Stimulated activated CD8-positive, alpha-beta memory T cell treated with anti-CD3 and anti-CD28 coated beads, Interleukin-12 subunit alpha, Interleukin-12 subunit beta, amount 100 ng/mL, for 24 hours (primary cell): Measurements from ENCODE around the gene FAM174B.

Experiments
- DNase-seq: peaks from one replicate; pipeline ENCODE4 v3.0.0-alpha.2; 2020; ENCODE audit errors: extremely low read depth

Gene FAM174B

GRCh38 chr15:92638709-92639365, 16.7 kb downstream of the FAM174B start:
- no peak for DNase-seq

GRCh38 chr15:92638291-92638708, 17.3 kb downstream of the FAM174B start:
- DNase-seq: no peak

GRCh38 chr15:92637626-92638025, 17.9 kb downstream of the FAM174B start:
- DNase-seq: no peak

- no peak for DNase-seq
Measured at GRCh38 chr15:92636908-92637481, 18.6 kb downstream of the FAM174B start.

- no peak for DNase-seq
Measured at GRCh38 chr15:92636401-92636907, 19.1 kb downstream of the FAM174B start.

- DNase-seq: no peak
Measured at GRCh38 chr15:92634671-92635201, 20.8 kb downstream of the FAM174B start.

GRCh38 chr15:92634060-92634459, 21.5 kb downstream of the FAM174B start:
- no peak for DNase-seq

GRCh38 chr15:92633418-92633817, 22.2 kb downstream of the FAM174B start:
- DNase-seq: no peak

- no peak for DNase-seq
Measured at GRCh38 chr15:92633001-92633400, 22.6 kb downstream of the FAM174B start.

- DNase-seq: no peak
Measured at GRCh38 chr15:92631721-92632120, 23.9 kb downstream of the FAM174B start.

GRCh38 chr15:92629975-92630626, 25.5 kb downstream of the FAM174B start:
- no peak for DNase-seq

GRCh38 chr15:92629276-92629974, 26.1 kb downstream of the FAM174B start:
- no peak for DNase-seq

GRCh38 chr15:92627014-92627413, 28.6 kb downstream of the FAM174B start:
- DNase-seq: no peak

- DNase-seq: no peak
Measured at GRCh38 chr15:92625251-92625980, 30.2 kb downstream of the FAM174B start.

- DNase-seq: no peak
Measured at GRCh38 chr15:92624401-92624991, 31.1 kb downstream of the FAM174B start.

GRCh38 chr15:92623435-92623834, 32.1 kb downstream of the FAM174B start:
- no peak for DNase-seq

GRCh38 chr15:92621972-92622533, 33.5 kb downstream of the FAM174B start:
- DNase-seq: no peak

GRCh38 chr15:92620991-92621390, 34.6 kb downstream of the FAM174B start:
- no peak for DNase-seq

GRCh38 chr15:92619145-92620101, 36.2 kb downstream of the FAM174B start:
- DNase-seq: no peak
